H1 (cell line): ENCODE data around the gene ZCCHC3. TPM values are rescaled to one million over a fixed set of nuclear protein-coding genes. Genes with fewer than 3 reads are reported as not detected.

Experiments used
- ASH2L ChIP-seq: fragments of 200-600, 300-600 bp; sonication (generic); IDR thresholded peaks from one replicate; pipeline ENCODE4 v1.7.1; 2017; ENCODE audit warnings: low read length
- GABPA ChIP-seq: IDR thresholded peaks from 2 replicates; pipeline ENCODE4 v1.6.1; 2011; ENCODE audit warnings: mild to moderate bottlenecking, low read length, moderate library complexity, borderline replicate concordance; ENCODE audit not compliant: insufficient read depth
- GTF2F1 ChIP-seq: IDR thresholded peaks from 2 replicates; pipeline ENCODE4 v1.6.1; 2012; ENCODE audit warnings: low read depth, low read length, improper control_type of control experiment, borderline replicate concordance
- HDAC6 ChIP-seq: IDR thresholded peaks from one replicate; pipeline ENCODE4 v1.7.1; 2012; ENCODE audit warnings: low read depth, mild to moderate bottlenecking, inconsistent platforms, low read length, moderate library complexity
- JUND ChIP-seq: IDR thresholded peaks from 2 replicates; pipeline ENCODE4 v1.6.1; 2011; ENCODE audit warnings: mild to moderate bottlenecking, improper control_type of control experiment, low read length
- POU5F1 ChIP-seq: IDR thresholded peaks from 2 replicates; pipeline ENCODE4 v1.6.1; 2011; ENCODE audit warnings: low read depth, mild to moderate bottlenecking, low read length, moderate library complexity
- RAD21 ChIP-seq, 2 experiments: IDR thresholded peaks in 1 of 2; conservative IDR thresholded peaks in 1 of 2; 2 replicates each; pipeline ENCODE4 v1.6.1; 2011; ENCODE audit warnings: low read depth in 2 of 2, low read length in 2 of 2, improper control_type of control experiment in 1 of 2, inconsistent platforms in 1 of 2, mild to moderate bottlenecking in 1 of 2, moderate library complexity in 1 of 2
- SP2 ChIP-seq: IDR thresholded peaks from 2 replicates; pipeline ENCODE4 v1.6.1; 2012; ENCODE audit warnings: mild to moderate bottlenecking, low read length, inconsistent platforms
- YY1 ChIP-seq: IDR thresholded peaks from 2 replicates; pipeline ENCODE4 v1.6.1; 2011; ENCODE audit warnings: low read depth, mild to moderate bottlenecking, low read length
- polyA plus RNA-seq, 7 experiments: library from polyadenylated mRNA; depleted of rRNA in 3 of 7; stranded (reverse) in 5 of 7; unstranded in 2 of 7; fragments of >200 nt in 5 of 7; fragments of 200-250 nt in 2 of 7; gene quantifications; 1 replicate in 5 of 7; 2 replicates in 1 of 7; 4 replicates in 1 of 7; pipeline versions ENCODE4 v1.2.1 to v1.2.3, GENCODE V29; 2011 to 2013; ENCODE audit warnings: missing spikeins in 2 of 7, mixed read lengths in 2 of 7
- total RNA-seq: library from RNA; stranded (reverse); fragmentation: NEBNext Ultra II Directional; extraction: Animal tissue kit (Norgen Biotek cat#: 25700); gene quantifications from 2 replicates; pipeline ENCODE4 v1.2.1, GENCODE V29; 2021

ZCCHC3 gene
- total and polyA plus RNA-seq, 2 of the 8 experiments (the other 6 are each of a cell fraction or from before 2014, with no cell fraction given), result 33.7 to 52.4 TPM

- TF ChIP-seq HDAC6, result no peak
- no peak for TF ChIP-seq YY1
- no peak for TF ChIP-seq SP2
- TF ChIP-seq JUND, result no peak
- TF ChIP-seq GABPA, result no peak
- no peak for TF ChIP-seq GTF2F1
- TF ChIP-seq RAD21 (IDR thresholded peaks at IDR 0.05 in 1 of 2, conservative IDR thresholded peaks at IDR 0.05 in 1 of 2; ENCODE audit: low read depth in 2 of 2, low read length in 2 of 2), result no peak
- TF ChIP-seq ASH2L, result no peak
- 0 out of 2 replicates have a peak, but pooled peaks have one; percentile 69 for TF ChIP-seq POU5F1
These were observed 3.1 kb downstream of the ZCCHC3 start (continued) for GRCh38 chr20:300345-300990.
